ENCODE results near the gene ERMARD. TPM values are rescaled to one million over a fixed set of nuclear protein-coding genes. Genes with fewer than 3 reads are reported as not detected.

Gene ERMARD
- total and polyA plus RNA-seq, 2 donors (not counting 3 experiments of a cell fraction or from before 2014, with no cell fraction given), result 23.8 to 36.4 TPM

DNA sequence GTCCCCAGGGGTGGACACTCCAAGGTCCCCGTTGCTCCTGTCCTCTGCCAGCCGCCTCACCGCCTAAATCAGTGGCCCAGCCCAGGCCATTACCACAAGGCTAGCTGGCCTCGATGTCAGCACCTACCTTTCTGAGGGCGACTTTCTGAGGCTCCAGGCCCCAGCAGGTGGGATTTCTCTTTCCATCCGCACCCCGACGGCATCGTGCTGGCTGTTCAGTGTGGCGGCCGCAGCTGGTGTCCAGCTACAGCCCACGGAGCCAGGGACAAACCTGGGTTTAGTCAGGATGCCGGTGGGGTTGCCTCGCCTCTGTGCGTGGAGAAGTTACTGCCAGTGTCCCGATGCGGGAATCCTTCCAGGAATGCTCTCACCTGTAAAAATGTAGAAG lies 60.8 kb downstream of the ERMARD start:
- Histone ChIP-seq H3K79me2 (ENCODE audit: control insufficient read depth, insufficient read depth, low read length) (no peaks in the 10 kb centered on the region), H3K9ac (replicated peaks; ENCODE audit: extremely low read depth, insufficient read depth, low read length) (no peak overlapping the region), H2AFZ (ENCODE audit: low read depth, low read length) (no peak overlapping the region), H3K4me3 (replicated peaks in 1 of 3; ENCODE audit: insufficient read depth in 1 of 3, low read depth in 1 of 3, low read length in 3 of 3) (no peak overlapping the region), H3K4me1 (ENCODE audit: control insufficient read depth, extremely low read depth, insufficient read depth, low read length) (no peaks in the 10 kb centered on the region), H4K20me1 (replicated peaks; ENCODE audit: control insufficient read depth, extremely low read depth, insufficient read depth, low read length) (no peaks in the 10 kb centered on the region), H3K4me2 (ENCODE audit: insufficient read depth, low read length) (no peak overlapping the region), H3K9me1 (replicated peaks; ENCODE audit: control insufficient read depth, extremely low read depth, insufficient read depth, low read length) (no peaks in the 10 kb centered on the region), H3K9me3 (replicated peaks; ENCODE audit: control insufficient read depth, insufficient read depth, low read length) (no peaks in the 10 kb centered on the region), H3K36me3 (ENCODE audit: control insufficient read depth in 2 of 2, extremely low read depth in 1 of 2, insufficient read depth in 2 of 2, low read length in 2 of 2) (no peaks in the 10 kb centered on the region), H3K27ac (ENCODE audit: insufficient read depth, low read depth, low read length) (no peak overlapping the region), H3K27me3 (ENCODE audit: control insufficient read depth in 2 of 2, insufficient read depth in 2 of 2, low read length in 2 of 2) (no peaks in the 10 kb centered on the region)
- TF ChIP-seq JUN (IDR thresholded peaks at IDR 0.05; ENCODE audit: borderline replicate concordance, insufficient read depth, insufficient read length, low read depth), result no peak
- no peak for TF ChIP-seq GATA2 (IDR thresholded peaks at IDR 0.05; ENCODE audit: insufficient read depth, insufficient read length, low read depth, low read length)
- no peak for TF ChIP-seq MAX (IDR thresholded peaks at IDR 0.05; ENCODE audit: insufficient read depth, insufficient read length)
- TF ChIP-seq FOS (IDR thresholded peaks at IDR 0.05; ENCODE audit: borderline replicate concordance, insufficient read depth, low read length), result no peak
- no peak for TF ChIP-seq EZH2 (IDR thresholded peaks at IDR 0.05; ENCODE audit: borderline replicate concordance, low read depth, low read length, severe bottlenecking)
- no peak for TF ChIP-seq POLR2A (IDR thresholded peaks at IDR 0.05; ENCODE audit: low read depth, low read length)
- no peak for TF ChIP-seq MYC (IDR thresholded peaks at IDR 0.05; ENCODE audit: low read depth, low read length)
- no peak for TF ChIP-seq POLR2AphosphoS5 (IDR thresholded peaks at IDR 0.05; ENCODE audit: insufficient read depth, low read depth, low read length)
- TF ChIP-seq, protein P1, sequence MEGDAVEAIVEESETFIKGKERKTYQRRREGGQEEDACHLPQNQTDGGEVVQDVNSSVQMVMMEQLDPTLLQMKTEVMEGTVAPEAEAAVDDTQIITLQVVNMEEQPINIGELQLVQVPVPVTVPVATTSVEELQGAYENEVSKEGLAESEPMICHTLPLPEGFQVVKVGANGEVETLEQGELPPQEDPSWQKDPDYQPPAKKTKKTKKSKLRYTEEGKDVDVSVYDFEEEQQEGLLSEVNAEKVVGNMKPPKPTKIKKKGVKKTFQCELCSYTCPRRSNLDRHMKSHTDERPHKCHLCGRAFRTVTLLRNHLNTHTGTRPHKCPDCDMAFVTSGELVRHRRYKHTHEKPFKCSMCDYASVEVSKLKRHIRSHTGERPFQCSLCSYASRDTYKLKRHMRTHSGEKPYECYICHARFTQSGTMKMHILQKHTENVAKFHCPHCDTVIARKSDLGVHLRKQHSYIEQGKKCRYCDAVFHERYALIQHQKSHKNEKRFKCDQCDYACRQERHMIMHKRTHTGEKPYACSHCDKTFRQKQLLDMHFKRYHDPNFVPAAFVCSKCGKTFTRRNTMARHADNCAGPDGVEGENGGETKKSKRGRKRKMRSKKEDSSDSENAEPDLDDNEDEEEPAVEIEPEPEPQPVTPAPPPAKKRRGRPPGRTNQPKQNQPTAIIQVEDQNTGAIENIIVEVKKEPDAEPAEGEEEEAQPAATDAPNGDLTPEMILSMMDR (IDR thresholded peaks at IDR 0.05; ENCODE audit: extremely low read depth in 1 of 2, insufficient read depth in 1 of 2, low read depth in 1 of 2, low read length in 2 of 2), result no peak
- dilution Hi-C loops (cut with MboI; ENCODE audit: extremely low pct_ligation_motif_present, low sequenced_read_pairs) (no loop called here), intact Hi-C loops (cut with micrococcal nuclease) (no loop called here)
- no peak for FAIRE-seq
- DNase-seq (ENCODE audit: low read depth, low spot score), result no peak
- ChIA-PET POLR2A (no interaction called here), CTCF (interaction anchor here (0.9 to 1.1 kb wide), 2 partner anchors 22 to 705 kb away, joined by 3 read pairs; no protein-coding TSS in a partner anchor)
- BruUV-seq (replicated peaks), result no TSS peak

Data from endothelial cell of umbilical vein (primary cell).